ENCODE data around the gene TOX2. TPM values are rescaled to one million over a fixed set of nuclear protein-coding genes. Genes with fewer than 3 reads are reported as not detected.

TOX2 gene
- total RNA-seq, 1 donor: 1.1 TPM

DNA sequence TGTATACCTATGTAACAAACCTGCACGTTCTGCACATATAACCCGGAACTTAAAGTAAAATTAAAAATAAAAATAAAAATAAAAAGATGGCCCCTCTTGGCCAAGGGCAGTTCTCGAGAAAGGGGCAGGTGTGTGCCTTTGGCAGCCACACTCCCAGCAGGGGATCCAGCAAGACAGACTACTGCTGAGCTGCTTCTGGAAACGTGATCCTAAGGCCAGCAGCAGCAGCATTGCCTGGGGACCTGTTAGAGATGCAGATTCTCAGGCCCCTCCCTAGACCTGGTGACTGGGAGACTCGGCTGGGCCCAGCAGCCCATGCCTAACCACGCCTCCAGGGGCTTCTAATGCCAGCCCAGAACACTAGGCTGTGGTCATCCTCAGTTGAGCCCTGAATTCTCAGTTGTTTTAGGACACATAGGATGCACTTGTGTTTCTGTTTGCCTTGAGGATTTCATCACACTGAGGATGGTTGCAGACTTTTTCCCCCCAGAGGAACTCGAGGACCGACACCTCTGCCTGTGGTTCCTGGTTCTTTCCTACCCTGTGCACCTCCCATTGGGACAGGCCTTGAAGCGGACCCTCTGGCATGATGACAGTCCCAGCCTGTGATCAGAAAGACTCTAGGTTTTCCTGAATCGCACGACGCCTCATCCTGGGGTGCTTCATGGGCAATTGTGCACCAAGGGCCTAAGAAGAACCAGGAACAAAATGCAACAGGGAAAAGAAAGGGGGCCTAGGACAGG, 105.9 kb downstream of the TOX2 start:
- peaks cover 8% of the 10 kb centered on the region for H3K4me1 ChIP-seq (ENCODE audit: insufficient read depth, low read length)

DNA sequence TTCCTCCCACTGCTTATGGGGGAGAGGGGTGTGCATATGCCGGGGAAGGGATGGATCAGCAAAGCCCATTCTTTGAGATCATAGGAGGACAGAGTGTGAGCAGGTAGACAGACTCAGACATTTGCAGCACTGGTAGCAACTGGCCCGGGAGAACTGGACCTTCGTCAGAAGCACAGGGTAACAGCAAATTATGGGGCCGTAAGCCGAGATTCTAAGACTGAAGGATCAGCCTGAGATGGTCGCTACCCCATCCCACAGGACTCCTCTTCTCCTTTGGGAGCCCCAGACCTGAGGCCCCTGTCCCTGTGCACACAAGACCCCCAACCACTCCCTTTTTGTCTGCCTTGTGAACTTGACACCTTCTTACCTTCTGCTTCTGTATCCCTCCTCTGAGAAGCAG, 106.5 kb downstream of the TOX2 start:
- Histone ChIP-seq H2AFZ (ENCODE audit: low read length) (no peak overlapping the region), H3K4me1 (ENCODE audit: insufficient read depth, low read length) (peaks cover 8% of the 10 kb centered on the region), H3K27ac (ENCODE audit: low read depth, low read length) (no peak overlapping the region), H3K36me3 (ENCODE audit: insufficient read depth, low read length) (no peaks in the 10 kb centered on the region), H3K4me3 (ENCODE audit: insufficient read depth, low read length) (no peak overlapping the region), H3K4me2 (ENCODE audit: insufficient read depth, low read length) (no peak overlapping the region), H3K9me3 (ENCODE audit: low read depth, low read length) (no peaks in the 10 kb centered on the region), H3K27me3 (ENCODE audit: insufficient read depth, low read length) (peaks cover 10% of the 10 kb centered on the region), H4K20me1 (ENCODE audit: insufficient read depth, low read length) (peaks cover 3% of the 10 kb centered on the region), H3K79me2 (ENCODE audit: insufficient read depth, low read length) (no peaks in the 10 kb centered on the region)
- TF ChIP-seq, protein P1, sequence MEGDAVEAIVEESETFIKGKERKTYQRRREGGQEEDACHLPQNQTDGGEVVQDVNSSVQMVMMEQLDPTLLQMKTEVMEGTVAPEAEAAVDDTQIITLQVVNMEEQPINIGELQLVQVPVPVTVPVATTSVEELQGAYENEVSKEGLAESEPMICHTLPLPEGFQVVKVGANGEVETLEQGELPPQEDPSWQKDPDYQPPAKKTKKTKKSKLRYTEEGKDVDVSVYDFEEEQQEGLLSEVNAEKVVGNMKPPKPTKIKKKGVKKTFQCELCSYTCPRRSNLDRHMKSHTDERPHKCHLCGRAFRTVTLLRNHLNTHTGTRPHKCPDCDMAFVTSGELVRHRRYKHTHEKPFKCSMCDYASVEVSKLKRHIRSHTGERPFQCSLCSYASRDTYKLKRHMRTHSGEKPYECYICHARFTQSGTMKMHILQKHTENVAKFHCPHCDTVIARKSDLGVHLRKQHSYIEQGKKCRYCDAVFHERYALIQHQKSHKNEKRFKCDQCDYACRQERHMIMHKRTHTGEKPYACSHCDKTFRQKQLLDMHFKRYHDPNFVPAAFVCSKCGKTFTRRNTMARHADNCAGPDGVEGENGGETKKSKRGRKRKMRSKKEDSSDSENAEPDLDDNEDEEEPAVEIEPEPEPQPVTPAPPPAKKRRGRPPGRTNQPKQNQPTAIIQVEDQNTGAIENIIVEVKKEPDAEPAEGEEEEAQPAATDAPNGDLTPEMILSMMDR (IDR thresholded peaks at IDR 0.05; ENCODE audit: extremely low read depth, low read depth, low read length): no peak
- DNase-seq (ENCODE audit: insufficient read length, low spot score, missing footprints): no peak

More for the DNA sequence above, 105.9 kb downstream of the TOX2 start:
- no peak overlapping the region for H3K4me2 ChIP-seq (ENCODE audit: insufficient read depth, low read length)
- TF ChIP-seq, protein P1 (IDR thresholded peaks at IDR 0.05; ENCODE audit: extremely low read depth, low read depth, low read length): no peak
- peaks cover 16% of the 10 kb centered on the region for H3K27me3 ChIP-seq (ENCODE audit: insufficient read depth, low read length)
- H3K36me3 ChIP-seq (ENCODE audit: insufficient read depth, low read length): no peaks in the 10 kb centered on the region
- H3K4me3 ChIP-seq (ENCODE audit: insufficient read depth, low read length): no peak overlapping the region
- DNase-seq (ENCODE audit: insufficient read length, low spot score, missing footprints): no peak
- H4K20me1 ChIP-seq (ENCODE audit: insufficient read depth, low read length): peaks cover 3% of the 10 kb centered on the region
- H3K9me3 ChIP-seq (ENCODE audit: low read depth, low read length): no peaks in the 10 kb centered on the region
- no peak overlapping the region for H2AFZ ChIP-seq (ENCODE audit: low read length)
- H3K79me2 ChIP-seq (ENCODE audit: insufficient read depth, low read length): no peaks in the 10 kb centered on the region
- no peak overlapping the region for H3K27ac ChIP-seq (ENCODE audit: low read depth, low read length)

DNA sequence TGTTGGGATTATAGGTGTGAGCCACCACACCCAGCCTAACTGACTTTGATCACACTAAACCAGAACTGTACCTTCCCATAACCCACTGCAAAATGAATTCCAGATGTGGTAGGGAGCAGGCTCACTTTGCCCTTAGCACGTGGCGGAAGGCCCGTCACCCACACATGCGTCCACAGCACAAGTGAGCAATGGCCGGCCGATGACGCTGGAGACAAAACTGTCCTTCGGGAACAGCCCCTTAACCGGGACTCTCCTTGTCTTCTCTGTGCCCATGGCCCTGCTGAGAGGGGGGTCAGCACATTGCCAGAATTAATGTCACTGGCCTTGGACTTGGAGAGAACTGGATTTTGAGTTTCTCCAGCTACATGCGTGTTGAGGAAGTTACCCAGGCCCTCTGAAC, 107.2 kb downstream of the TOX2 start:
- Histone ChIP-seq H4K20me1 (ENCODE audit: insufficient read depth, low read length) (no peaks in the 10 kb centered on the region), H3K36me3 (ENCODE audit: insufficient read depth, low read length) (no peaks in the 10 kb centered on the region), H3K4me3 (ENCODE audit: insufficient read depth, low read length) (no peak overlapping the region), H2AFZ (ENCODE audit: low read length) (no peak overlapping the region), H3K4me2 (ENCODE audit: insufficient read depth, low read length) (no peak overlapping the region), H3K27me3 (ENCODE audit: insufficient read depth, low read length) (peaks cover 6% of the 10 kb centered on the region), H3K9me3 (ENCODE audit: low read depth, low read length) (no peaks in the 10 kb centered on the region), H3K27ac (ENCODE audit: low read depth, low read length) (no peak overlapping the region), H3K79me2 (ENCODE audit: insufficient read depth, low read length) (no peaks in the 10 kb centered on the region), H3K4me1 (ENCODE audit: insufficient read depth, low read length) (peaks cover 12% of the 10 kb centered on the region)
- DNase-seq (ENCODE audit: insufficient read length, low spot score, missing footprints): no peak
- TF ChIP-seq, protein P1 (IDR thresholded peaks at IDR 0.05; ENCODE audit: extremely low read depth, low read depth, low read length): no peak

DNA sequence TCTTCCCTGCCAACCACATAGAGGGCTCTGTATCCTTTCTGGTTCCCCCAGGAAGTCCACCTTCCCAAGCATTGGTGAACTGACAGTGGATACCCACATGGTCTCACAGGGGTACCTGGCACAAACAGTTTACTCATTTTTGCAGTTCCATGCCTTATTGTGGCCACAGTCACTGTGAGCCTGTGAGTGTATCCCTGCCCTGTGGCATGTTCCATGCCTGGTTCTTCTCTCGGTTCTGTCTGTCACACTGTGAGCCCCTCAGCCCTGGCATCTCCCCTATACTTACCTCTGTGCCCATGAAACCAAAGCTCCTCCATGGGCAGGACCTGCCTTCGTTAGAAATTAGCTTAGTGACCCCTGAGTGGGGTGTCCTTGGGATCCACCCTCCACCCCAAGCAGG, 107.8 kb downstream of the TOX2 start:
- Histone ChIP-seq H4K20me1 (ENCODE audit: insufficient read depth, low read length) (no peaks in the 10 kb centered on the region), H3K4me3 (ENCODE audit: insufficient read depth, low read length) (no peak overlapping the region), H3K4me2 (ENCODE audit: insufficient read depth, low read length) (no peak overlapping the region), H3K4me1 (ENCODE audit: insufficient read depth, low read length) (peaks cover 12% of the 10 kb centered on the region), H3K27ac (ENCODE audit: low read depth, low read length) (no peak overlapping the region), H3K9me3 (ENCODE audit: low read depth, low read length) (no peaks in the 10 kb centered on the region), H3K27me3 (ENCODE audit: insufficient read depth, low read length) (no peaks in the 10 kb centered on the region), H2AFZ (ENCODE audit: low read length) (no peak overlapping the region), H3K36me3 (ENCODE audit: insufficient read depth, low read length) (no peaks in the 10 kb centered on the region), H3K79me2 (ENCODE audit: insufficient read depth, low read length) (no peaks in the 10 kb centered on the region)
- TF ChIP-seq, protein P1 (IDR thresholded peaks at IDR 0.05; ENCODE audit: extremely low read depth, low read depth, low read length): no peak
- no peak for DNase-seq (ENCODE audit: insufficient read length, low spot score, missing footprints)
